NCI-H446 treated with DMSO at 0.1 percent for 48 hours (cell line): ENCODE results near the gene SLC7A6.

Experiments used
- DNase-seq: peaks from one replicate; lab custom pipeline; 2025; lab: John Stamatoyannopoulos, UW

SLC7A6 gene

DNA sequence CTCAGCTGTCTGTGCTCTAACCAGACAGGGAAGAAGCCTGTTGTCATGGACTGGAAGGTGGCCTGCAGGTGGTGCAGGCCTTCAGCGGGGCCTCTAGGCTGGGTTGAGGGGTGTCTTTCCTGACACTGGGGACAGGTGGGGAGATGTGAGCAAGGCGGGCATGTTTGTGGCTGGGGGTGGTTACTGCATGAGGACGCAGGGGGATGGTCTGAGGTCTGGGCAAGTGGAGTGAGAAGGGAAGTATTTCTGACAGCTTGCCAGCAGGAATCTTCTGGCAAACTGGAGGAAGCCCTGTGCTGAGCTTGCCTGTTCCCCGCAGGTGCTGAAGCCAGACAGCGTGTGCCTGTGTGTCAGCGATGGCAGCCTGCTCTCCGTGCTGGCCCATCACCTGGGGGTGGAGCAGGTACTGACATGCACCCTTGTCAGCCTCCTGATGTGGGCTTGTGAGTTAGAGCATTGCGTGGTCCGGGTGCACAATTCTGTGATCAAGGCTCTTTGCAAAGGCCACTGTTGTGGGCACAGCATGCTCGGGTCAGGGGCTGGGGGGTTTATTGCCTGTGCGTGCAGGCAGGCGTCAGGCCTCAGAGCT lies 82.7 kb downstream of the SLC7A6 start:
- no peak for DNase-seq

DNA sequence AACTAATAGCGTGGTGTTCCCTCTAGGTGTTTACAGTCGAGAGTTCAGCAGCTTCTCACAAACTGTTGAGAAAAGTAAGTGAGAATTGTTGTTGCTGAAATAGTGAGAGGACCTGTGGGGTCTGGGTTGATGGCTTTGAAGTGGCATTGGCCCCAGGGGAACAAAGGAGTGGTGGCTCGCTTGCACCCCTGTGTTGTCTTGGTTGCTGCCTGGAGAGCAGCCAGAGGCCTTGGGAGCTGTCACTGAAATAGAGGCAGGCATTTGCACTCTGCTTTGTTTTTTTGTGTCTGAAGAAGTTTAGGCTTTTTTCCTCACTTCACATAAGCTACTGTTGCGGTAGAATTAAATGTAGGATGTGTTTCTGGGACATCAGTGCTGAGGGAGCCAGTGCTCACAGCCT lies 83.3 kb downstream of the SLC7A6 start:
- DNase-seq, result no peak

DNA sequence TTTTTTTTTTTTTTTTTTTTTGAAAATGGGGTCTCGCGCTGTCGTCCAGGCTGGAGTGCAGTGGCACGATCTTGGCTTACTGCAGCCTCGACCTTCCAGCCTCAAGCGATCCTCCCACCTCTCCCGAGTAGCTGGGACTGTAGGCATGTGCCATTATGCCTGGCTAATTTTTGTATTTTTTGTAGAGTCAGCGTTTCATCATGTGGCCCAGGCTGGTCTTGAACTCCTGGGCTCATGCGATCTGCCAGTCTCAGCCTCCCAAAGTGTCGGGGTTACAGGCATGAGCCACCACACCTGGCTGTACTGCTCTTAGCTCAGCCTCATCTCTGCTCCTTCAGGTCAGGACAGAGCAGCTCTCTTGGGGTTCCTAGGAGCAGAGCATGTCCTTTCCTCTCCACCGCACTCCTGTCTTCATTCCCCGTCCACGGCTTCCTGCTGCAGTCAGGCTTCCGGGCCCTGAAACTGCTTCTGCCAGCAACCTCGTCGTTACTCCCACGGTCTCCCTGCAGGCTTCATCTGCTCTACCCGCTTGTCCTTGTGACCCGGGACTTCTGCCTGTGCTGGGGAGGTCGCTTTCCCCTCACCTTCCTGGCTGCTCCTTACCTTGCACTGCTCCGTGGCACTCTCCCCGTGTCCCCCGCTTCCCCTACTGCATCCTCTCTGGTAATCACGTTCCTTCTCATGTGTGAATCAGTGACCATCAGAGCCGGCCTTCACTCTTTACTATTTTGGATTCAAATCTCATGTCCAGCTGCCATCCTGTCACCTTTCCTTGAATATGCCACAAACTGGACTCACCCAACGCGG lies 84.5 kb downstream of the SLC7A6 start:
- no peak for DNase-seq

DNA sequence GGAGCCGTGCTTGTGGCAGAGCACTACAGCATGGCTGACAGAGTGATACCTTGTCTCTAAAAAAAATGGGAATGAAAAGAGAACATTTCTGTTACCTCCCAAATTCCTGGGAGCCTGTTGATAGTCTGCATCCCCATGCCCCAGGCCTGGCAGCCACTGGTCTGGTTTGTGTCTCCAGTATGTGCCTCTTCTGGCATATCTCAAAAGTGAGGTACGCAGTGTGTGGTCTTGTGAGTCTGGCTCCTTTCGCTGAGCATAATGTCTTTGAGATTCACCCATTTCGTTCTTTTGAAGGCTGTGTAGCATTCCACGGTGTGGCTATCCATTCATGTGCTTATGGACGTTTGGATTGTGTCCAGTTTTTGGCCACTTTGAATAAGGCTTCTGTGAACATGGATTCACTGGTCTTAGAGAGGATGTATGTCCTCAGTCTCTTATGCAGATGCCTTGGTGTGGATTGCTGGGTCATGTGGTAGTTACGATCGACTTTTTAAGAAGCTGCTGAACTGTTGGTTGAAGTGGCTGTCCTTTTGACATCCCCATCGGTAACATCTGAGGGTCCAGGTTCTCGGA lies 85.6 kb downstream of the SLC7A6 start:
- DNase-seq, result no peak

DNA sequence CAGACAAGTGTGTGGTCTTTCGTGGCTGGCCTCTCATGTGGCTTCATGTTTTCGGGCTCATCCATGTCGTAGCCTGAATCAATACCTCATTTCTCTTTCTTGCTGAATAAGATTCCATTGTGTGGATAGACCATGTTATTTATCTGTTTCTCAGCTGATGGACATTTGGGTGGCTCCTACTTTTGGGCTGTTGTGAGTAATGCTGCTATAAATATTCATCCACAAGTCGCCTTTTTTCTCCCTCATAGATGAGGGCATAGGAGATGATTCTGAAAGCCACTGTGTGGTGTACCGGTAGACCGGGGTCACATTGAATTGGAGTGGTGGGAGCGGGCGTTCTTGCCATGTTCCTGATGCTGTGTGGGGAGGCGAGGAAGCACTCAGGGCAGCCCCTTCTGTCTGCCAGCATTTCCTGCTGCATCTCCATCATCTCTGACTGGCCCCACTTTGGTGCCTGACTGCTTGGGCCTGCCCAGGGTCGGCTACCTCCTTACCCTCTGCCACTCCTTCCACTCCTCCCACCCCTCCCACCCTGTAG lies 86.6 kb downstream of the SLC7A6 start:
- DNase-seq, result no peak
